ENCODE results near the gene NR1H2.
A peak's percentile ranks its signal among the peaks of the same experiment; 100 is the strongest.
"Not testable (repeated sequence)": the region's sequence is repeated elsewhere in the genome, so short reads cannot be mapped to it uniquely, and the experiment has no call there.

The NR1H2 gene

DNA sequence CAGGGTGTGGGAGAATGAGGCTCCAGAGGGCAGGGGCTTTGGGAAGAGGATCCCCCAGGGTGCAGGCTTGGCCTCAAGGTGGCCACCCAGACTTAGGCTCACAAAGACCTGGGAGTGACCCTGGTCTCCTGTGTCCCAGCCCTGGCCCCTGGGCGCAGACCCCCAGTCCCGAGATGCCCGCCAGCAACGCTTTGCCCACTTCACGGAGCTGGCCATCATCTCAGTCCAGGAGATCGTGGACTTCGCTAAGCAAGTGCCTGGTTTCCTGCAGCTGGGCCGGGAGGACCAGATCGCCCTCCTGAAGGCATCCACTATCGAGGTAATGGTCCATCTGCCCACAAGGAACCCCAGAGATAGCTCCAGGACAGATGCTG, 2.6 kb downstream of the NR1H2 start:
- DNase-seq (ENCODE audit: low read depth) = no peak

DNA sequence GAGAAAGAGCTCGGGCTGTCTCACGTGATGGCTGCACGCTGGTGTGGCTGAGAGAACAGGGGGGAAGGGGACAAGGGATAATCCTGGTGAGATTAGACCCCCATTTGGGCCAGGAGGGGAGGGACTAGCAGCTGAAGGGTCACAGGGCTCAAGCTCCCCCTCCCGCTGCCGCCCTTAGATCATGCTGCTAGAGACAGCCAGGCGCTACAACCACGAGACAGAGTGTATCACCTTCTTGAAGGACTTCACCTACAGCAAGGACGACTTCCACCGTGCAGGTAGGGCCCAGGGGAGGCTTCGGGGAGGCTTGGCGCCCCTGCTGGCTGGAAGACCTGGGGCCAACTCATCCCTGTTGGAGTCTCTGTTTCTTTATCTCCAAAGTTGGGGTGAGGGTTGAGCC, 3.3 kb downstream of the NR1H2 start:
- DNase-seq (ENCODE audit: low read depth) = no peak

DNA sequence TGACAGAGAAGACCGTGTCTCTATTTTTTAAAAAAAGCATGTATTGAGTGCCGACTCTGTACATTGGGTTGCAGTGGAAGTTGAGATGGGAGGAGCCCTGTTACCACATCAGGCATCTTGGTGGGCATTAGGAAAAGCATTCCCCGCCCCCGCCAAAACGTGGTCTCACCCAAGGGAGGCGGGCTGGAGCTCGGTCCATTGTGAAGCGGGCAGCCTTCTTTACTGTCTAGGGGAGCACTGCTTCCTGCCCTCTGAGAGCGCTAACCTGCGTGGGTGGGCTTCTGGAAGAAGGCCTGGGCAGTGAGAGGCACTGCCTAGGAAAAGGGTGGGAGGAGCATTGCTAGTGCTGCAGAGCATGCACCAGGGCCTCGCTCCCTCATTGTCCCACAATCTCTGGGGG, 3.9 kb downstream of the NR1H2 start:
- no peak for DNase-seq (ENCODE audit: low read depth)

DNA sequence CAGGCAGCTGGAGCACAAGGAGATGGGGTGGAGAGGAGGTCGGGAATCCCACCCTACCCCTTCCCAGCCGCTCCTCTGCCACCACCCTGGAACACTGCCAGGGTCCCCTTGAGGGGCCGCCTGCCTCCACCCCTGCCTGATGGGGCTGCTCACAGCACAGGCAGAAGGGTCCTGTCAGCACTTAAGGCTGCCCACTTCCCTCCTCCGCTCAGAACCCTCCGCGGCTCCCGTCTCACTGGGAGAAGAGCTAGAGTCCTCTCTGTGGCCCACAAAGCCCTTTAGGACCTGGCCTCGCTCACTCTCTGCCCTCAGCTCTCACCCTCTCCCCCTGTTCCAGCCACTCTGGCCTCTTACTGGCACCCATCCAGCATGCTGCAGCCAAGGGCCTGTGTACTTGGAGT, 4.5 kb downstream of the NR1H2 start:
- no peak for DNase-seq (ENCODE audit: low read depth)

DNA sequence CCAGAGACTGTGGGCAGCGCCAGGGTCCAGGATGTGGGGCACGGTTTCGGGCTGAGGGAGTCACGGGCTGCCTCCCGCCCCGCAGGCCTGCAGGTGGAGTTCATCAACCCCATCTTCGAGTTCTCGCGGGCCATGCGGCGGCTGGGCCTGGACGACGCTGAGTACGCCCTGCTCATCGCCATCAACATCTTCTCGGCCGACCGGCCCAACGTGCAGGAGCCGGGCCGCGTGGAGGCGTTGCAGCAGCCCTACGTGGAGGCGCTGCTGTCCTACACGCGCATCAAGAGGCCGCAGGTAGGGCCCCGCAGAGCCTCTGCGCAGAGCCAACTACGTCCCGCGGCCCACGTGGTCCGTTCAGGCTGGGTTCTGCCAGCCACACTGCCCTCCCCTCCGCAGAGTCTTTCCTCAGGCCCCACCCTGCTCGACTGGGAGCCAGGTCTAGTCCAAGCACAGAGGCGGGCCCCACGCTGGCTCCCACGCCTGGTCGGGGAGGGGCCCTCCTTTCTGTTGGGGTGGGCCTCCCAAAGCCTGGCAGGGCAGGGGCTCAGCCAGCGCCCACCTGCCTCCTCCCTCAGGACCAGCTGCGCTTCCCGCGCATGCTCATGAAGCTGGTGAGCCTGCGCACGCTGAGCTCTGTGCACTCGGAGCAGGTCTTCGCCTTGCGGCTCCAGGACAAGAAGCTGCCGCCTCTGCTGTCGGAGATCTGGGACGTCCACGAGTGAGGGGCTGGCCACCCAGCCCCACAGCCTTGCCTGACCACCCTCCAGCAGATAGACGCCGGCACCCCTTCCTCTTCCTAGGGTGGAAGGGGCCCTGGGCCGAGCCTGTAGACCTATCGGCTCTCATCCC, 5.8 kb downstream of the NR1H2 start:
- DNase-seq (ENCODE audit: low read depth) = no peak

DNA sequence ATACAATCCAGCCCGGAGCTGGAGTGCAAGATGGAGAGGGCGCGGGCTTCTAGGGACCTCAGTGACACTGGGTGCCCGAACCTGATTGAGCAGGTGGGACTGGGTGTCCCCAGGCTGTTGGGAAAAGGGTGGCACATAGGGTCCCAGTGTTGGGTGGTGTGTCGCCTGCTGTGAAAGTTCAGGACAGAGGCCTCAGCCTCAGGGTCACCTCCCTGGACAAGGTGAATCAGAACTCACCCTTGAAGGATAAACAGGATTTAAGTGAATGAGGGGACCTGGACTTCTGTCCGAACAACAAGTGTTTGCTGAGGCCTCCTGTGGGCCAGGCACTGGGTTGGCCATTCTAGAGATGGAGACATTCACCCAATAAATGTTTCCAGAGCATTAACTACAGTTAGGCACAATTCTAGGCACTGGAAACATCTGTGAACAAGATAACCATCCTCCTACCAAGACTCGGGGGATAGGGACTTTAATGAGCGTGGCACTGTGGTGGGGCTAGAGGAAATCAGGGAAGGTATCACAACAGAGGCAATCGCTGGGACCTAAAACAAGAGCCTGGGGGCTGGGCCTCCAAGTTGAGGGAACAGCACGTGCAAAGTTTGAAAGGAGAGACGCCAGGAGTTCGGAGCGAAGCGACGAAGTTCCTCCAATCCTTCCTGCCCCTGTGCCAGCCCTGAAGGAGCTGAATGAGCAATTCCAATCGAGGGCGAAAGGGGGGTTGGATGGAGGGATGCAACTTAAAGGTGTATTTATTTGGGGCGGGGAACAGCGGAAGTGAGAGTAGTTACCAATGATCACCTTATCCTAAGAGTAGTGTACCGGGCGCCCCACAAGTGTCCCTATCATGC, 7.0 kb downstream of the NR1H2 start:
- no peak for DNase-seq (ENCODE audit: low read depth)

DNA sequence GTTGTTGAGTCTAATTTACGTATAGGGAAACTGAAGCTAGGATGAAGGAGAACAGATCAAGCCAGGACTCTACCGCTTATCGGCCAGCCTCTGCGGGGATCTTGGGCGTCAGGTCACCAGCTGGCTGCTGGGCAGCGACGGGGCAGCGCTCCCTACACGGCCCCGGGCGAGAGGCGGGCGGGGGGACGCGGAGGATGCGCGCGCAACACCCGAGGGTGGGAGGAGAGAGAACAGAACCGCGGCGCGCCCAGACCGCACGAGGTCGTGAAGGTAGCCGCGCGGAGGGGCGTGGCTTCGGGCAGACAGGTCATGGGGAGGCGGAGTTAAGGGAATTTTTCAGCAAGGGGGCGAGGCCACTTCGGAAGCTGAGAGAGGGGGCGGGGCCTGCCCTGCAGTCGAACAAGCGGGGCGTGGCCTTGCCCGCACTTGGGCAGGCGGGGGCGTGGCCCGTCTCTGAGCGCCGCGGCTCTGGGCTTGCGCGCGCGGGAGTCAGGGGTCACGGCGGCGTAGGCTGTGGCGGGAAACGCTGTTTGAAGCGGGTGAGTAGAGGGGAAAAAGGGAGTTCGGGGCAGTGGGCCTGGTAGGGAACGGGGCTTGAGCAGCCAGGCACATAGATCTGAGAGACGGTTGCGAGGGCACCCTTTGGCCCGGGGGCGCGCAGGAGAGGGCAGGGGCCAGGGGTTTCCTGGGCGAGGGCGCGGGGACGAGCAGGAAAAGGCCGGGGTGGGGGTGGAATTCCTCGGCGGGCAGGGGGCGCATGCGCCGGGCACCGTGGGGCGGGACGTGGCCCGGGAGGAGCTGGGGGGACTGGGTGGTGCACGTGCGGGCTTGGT, 7.8 kb downstream of the NR1H2 start, which contains the start of gene POLD1:
Gene POLD1 (plus strand): TSS at position 496 of the 833 bp plus-strand sequence. CDS start 14,505 bp downstream, outside the sequence.
- DNase-seq (ENCODE audit: low read depth) = peak; percentile 99

DNA sequence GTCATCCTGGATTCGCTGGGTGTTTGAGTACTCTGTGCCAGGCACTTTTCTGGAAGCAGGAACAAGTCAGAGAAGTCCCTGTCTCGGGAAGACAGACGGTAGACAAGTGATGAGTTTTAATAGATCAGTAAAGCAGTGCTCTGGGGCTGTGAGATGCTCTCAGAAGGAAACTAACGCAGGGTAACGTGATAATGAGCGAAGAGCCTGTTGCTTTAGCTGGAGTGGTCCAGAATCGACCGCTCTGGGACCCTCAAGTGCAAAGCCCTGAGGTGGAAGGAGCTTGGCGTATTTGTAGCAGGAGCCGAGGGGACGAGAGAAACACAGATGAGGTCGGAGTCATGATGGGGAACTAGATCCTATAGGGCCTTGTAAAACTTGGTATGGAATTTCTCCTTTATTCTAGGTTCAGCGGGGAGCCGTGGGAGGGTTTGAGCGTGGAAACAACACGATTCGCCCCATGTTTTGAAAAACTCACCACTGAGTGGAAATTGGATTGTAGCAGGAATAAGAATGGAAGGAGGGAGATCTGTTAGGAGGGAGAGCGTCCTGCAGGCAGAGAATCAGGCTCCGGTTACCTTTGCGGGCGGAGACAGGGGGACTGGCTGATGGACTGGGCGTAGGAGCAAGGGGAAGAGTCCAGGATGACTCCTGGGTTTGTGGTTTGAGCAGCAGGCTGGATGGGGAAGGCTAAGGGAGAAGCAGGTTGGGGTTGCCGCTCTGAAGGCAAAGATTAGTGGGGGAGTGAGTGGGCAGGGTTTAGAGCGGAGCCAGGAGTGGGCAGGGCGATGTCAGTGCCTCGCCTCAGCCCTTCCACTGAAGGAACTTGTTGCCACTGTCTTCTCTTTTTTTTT, 8.7 kb downstream of the NR1H2 start:
- no peak for DNase-seq (ENCODE audit: low read depth)

DNA sequence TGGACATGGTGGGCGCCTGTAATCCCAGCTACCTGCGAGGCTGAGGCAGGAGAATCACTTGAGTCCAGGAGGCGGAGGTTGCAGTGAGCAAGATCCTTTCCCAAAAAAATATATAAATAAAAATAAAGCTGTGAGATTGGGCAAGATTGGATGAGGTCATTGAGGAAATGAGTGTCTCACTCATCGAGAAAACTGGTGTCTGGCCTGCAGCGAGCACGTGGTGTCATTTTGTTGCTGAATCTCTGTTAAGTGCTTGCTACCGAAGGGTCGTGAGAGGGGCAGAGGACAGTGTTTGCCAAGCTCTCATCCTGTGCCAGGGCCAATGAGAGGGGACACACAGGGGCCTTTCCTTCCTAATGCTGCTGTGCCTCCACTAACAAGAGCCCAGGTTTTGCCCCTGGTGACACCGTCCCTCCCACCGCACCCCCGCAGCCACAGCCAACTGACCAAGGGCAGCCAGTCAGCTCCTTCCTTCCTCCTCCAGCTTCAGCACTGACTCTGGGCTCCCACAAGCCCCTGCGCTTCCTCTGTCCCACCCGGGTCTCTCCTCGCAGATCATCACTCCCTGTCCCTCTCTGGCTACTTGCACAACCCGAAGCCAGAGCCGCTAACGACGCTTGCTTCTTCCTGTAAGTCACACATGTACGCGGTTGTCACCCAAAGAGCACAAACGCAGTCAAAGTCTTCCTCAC, 11.1 kb downstream of the NR1H2 start:
- no peak for DNase-seq (ENCODE audit: low read depth)

DNA sequence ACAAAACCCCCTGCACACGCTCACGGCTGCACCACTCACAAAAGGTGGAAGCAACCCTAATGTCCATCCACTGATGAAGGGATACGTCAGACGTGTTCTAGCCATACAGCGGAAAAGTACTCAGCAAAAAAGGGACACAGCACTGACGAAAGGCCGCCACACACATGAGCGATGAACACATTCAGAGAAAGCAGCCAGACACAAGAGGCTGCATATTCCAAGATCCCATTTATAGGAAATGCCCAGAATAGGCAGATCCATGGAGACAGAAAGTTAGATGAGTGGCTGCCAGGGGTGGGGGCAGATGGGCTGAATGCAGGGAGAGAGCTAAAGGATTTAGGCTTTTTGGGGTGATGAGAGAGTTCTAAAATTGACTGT, 11.6 kb downstream of the NR1H2 start:
- no peak for DNase-seq (ENCODE audit: low read depth)

DNA sequence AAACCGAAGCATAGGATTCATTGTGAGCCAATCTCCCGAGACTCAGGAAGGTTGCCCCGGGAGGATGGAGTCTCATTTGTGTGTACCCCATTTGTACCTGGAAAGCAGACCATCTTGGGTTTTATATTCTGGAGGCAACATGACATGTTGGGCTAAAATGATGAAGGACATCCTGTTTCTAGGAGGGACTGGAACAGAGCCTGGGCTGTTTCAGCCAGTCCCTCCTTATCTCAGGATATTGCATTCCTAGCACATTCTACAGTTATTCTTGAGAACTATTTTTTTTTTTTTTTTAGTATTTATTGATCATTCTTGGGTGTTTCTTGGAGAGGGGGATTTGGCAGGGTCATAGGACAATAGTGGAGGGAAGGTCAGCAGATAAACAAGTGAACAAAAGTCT, 14.0 kb downstream of the NR1H2 start:
- not testable (repeated sequence) for DNase-seq (ENCODE audit: low read depth)

DNA sequence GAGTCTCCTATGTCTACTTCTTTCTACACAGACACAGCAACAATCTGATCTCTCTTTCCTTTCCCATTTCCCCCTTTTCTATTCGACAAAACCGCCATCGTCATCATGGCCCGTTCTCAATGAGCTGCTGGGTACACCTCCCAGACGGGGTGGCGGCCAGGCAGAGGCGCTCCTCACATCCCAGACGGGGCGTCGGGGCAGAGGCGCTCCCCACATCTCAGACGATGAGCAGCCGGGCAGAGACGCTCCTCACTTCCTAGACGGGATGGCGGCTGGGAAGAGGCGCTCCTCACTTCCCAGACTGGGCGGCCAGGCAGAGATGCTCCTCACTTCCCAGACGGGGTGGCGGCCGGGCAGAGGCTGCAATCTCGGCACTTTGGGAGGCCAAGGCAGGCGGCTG, 14.7 kb downstream of the NR1H2 start:
- not testable (repeated sequence) for DNase-seq (ENCODE audit: low read depth)

DNA sequence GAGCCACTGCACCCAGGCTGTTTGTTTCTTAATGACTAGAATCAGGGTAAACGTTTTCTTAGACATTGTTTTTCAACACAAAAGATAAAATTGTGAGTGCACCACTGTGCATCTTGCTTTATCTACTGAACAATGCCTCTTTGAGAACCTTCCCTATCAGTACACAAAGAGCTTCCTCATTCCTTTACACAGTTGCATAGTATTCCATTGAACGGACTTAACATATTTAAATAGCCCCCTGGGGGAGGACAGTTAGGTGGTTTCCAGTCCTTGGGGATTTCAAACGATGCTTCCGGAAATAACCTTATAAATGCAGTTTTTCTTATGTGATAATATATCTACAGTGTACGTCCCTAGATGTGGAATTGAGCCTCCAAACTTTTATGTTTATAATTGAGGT, 16.5 kb downstream of the NR1H2 start:
- no peak for DNase-seq (ENCODE audit: low read depth)

DNA sequence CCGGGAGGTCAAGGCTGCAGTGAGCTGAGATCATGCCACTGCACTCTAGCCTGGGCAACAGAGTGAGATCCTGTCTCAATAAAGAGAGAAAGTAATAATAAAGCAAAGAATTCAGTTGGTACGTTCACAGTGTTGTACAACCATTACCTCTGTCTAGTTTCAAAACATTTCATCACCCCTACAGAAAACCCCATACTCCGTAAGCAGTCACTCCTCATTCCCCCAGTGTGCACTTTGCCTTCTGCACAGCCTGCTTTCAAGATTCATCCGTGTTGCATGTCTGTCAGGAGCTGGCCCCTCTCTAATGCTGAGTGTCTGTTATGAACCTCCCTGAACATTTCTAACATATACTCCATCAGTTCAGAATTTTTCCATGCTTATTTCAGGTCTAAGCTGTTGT, 17.3 kb downstream of the NR1H2 start:
- no peak for DNase-seq (ENCODE audit: low read depth)

DNA sequence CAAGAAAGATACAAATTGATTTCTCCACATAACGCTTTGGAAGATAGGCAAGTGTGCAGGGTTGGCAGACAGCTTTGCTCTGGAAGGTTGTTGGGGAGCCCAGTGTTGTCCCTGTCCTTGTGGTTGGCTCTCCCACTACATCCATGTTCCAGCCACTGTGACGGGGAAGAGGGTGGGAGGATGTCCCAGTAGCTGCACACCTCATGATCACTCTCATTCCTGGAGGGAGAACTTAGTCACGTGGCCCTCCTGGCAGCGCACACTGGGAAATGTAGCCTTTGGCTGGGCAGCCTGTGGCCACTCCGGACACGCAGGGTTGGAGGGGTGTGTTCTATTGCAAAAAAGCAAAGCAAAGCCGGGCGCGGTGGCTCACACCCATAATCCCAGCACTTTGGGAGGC, 17.8 kb downstream of the NR1H2 start:
- DNase-seq (ENCODE audit: low read depth) = no peak

DNA sequence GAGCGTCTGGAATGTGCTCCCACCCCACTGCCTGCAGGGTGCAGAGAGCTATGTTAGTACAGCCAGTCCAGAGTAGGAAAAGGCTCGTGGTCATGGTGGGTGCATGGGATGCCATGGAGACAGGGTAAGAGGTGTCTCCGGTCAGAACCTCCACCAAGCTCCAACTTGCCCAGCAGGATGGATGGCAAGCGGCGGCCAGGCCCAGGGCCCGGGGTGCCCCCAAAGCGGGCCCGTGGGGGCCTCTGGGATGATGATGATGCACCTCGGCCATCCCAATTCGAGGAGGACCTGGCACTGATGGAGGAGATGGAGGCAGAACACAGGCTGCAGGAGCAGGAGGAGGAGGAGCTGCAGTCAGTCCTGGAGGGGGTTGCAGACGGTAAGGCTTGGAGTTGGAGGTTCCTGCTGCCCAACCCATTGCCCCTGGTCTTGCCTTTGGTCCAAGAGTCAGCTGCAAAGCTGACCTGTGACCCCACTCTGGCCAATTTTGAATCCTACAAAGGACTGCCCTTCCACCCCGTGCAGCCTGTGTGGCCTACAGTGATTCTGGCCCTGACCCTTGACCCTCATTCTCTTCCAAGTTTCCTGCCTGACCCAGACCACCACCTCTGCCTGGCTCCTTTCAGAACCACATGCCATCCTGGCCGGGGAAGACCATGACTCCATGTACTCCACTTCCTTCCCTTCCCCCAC, 22.6 kb downstream of the NR1H2 start:
- DNase-seq (ENCODE audit: low read depth) = no peak

DNA sequence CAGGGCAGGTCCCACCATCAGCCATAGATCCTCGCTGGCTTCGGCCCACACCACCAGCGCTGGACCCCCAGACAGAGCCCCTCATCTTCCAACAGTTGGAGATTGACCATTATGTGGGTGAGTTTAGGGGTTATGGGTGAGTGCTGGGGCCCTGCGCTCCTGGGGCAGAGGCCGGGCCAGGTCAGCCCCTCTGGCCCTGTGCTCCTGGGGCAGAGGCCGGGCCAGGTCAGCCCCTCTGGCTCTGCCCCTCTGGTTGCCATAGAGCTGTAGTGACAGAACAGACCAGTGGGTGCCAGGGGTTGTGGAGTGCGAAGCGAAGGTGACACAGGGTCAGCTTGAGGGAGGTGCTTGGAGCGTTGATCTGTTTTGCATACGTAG, 23.1 kb downstream of the NR1H2 start:
- DNase-seq (ENCODE audit: low read depth) = no peak

DNA sequence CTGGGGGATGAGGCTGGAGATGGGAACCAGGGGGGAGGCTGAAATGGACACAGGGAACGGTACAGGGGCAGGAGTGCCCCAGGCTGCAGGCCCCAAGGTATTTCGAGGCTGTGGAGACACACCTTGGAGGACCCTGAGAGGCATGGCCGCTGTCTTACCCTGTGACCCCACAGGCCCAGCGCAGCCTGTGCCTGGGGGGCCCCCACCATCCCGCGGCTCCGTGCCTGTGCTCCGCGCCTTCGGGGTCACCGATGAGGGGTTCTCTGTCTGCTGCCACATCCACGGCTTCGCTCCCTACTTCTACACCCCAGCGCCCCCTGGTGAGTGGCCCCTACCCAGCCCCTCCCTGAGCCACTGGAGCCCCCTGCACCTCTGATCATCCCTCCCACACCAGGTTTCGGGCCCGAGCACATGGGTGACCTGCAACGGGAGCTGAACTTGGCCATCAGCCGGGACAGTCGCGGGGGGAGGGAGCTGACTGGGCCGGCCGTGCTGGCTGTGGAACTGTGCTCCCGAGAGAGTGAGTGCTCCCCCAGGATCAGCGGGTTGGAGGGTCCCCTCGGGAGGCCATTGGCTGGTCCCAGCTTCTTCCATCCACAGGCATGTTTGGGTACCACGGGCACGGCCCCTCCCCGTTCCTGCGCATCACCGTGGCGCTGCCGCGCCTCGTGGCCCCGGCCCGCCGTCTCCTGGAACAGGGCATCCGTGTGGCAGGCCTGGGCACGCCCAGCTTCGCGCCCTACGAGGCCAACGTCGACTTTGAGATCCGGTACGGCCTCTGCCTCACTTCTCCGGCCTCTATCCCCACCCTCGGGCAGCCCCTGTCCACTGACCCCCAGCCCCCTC, 25.6 kb downstream of the NR1H2 start:
- DNase-seq (ENCODE audit: low read depth) = no peak

Measured in CMK (cell line).